Liver (tissue), 9 donors: ENCODE results near the gene ST6GALNAC2. TPM values are rescaled to one million over a fixed set of nuclear protein-coding genes. Genes with fewer than 3 reads are reported as not detected.

Source experiments
- DNase-seq: peaks from one replicate; pipeline ENCODE4 v3.0.0-alpha.2; 2017; ENCODE audit warnings: low spot score
- H3K27ac ChIP-seq, 2 donors: one replicate each; pipeline ENCODE4 v1.7.0; 2013; ENCODE audit warnings: inconsistent platforms in 2 of 2, low read length in 2 of 2, control low read depth in 1 of 2, low read depth in 1 of 2, mild to moderate bottlenecking in 1 of 2
- H3K27me3 ChIP-seq, 4 donors: one replicate each; pipeline versions ENCODE4 v1.6.1 to v1.7.0; 2013; ENCODE audit warnings: low read length in 3 of 4, inconsistent platforms in 1 of 4, mild to moderate bottlenecking in 1 of 4, moderate library complexity in 1 of 4; ENCODE audit not compliant: control insufficient read depth in 4 of 4, insufficient read depth in 4 of 4
- H3K36me3 ChIP-seq, 4 donors: one replicate each; pipeline versions ENCODE4 v1.6.1 to v1.7.0; 2013; ENCODE audit warnings: low read length in 3 of 4, mild to moderate bottlenecking in 3 of 4, low read depth in 1 of 4, moderate library complexity in 1 of 4; ENCODE audit not compliant: control insufficient read depth in 4 of 4, insufficient read depth in 3 of 4
- H3K4me1 ChIP-seq, 4 donors: one replicate each; pipeline versions ENCODE4 v1.6.1 to v1.7.0; 2013; ENCODE audit warnings: low read length in 3 of 4, mild to moderate bottlenecking in 3 of 4, moderate library complexity in 1 of 4; ENCODE audit not compliant: control insufficient read depth in 4 of 4, insufficient read depth in 4 of 4
- H3K4me3 ChIP-seq, 3 donors: one replicate each; pipeline versions ENCODE4 v1.6.1 to v1.7.0; 2013; ENCODE audit warnings: low read length in 3 of 3, control low read depth in 1 of 3, low read depth in 1 of 3, mild to moderate bottlenecking in 1 of 3
- H3K9ac ChIP-seq, 2 donors: one replicate each; pipeline ENCODE4 v1.7.0; 2013; ENCODE audit warnings: low read length in 2 of 2, mild to moderate bottlenecking in 2 of 2, moderate library complexity in 2 of 2, control low read depth in 1 of 2, low read depth in 1 of 2
- H3K9me3 ChIP-seq, 4 donors: one replicate each; pipeline versions ENCODE4 v1.6.1 to v1.7.0; 2013; ENCODE audit warnings: low read length in 3 of 4; ENCODE audit not compliant: control insufficient read depth in 4 of 4
- CTCF ChIP-seq: fragments of 150-350 bp; IDR thresholded peaks from 2 replicates; pipeline ENCODE4 v1.5.1; 2017; ENCODE audit warnings: improper control_type of control experiment, low read depth, low read length; ENCODE audit not compliant: missing input control
- FOXA1 ChIP-seq: IDR thresholded peaks from 2 replicates; pipeline ENCODE4 v1.6.1; 2016; ENCODE audit warnings: antibody characterized with exemption
- GABPA ChIP-seq, 2 donors: IDR thresholded peaks in 1 of 2; conservative IDR thresholded peaks in 1 of 2; 2 replicates each; pipeline ENCODE4 v1.6.1; 2016; ENCODE audit warnings: antibody characterized with exemption in 2 of 2, mild to moderate bottlenecking in 1 of 2, moderate library complexity in 1 of 2
- HNF4A ChIP-seq, 2 donors: conservative IDR thresholded peaks; 2 replicates each; pipeline ENCODE4 v1.6.1; 2016; ENCODE audit warnings: antibody characterized with exemption in 2 of 2, mild to moderate bottlenecking in 2 of 2
- JUND ChIP-seq, 2 donors: IDR thresholded peaks; 2 replicates each; pipeline ENCODE4 v1.6.1; 2016; ENCODE audit warnings: antibody characterized with exemption in 2 of 2
- MAX ChIP-seq: IDR thresholded peaks from 2 replicates; pipeline ENCODE4 v1.6.1; 2016; ENCODE audit warnings: antibody characterized with exemption
- NR2F2 ChIP-seq: IDR thresholded peaks from 2 replicates; pipeline ENCODE4 v1.6.1; 2016; ENCODE audit warnings: antibody characterized with exemption
- RAD21 ChIP-seq, 2 donors: IDR thresholded peaks; 2 replicates each; pipeline ENCODE4 v1.6.1; 2016; ENCODE audit warnings: antibody characterized with exemption in 2 of 2, mild to moderate bottlenecking in 2 of 2
- RXRA ChIP-seq, 2 donors: IDR thresholded peaks; 2 replicates each; pipeline ENCODE4 v1.6.1; 2017 to 2018; ENCODE audit warnings: antibody characterized with exemption in 2 of 2, mild to moderate bottlenecking in 1 of 2
- SP1 ChIP-seq: IDR thresholded peaks from 2 replicates; pipeline ENCODE4 v1.6.1; 2018; ENCODE audit warnings: antibody characterized with exemption, mild to moderate bottlenecking
- TAF1 ChIP-seq: conservative IDR thresholded peaks from 2 replicates; pipeline ENCODE4 v1.6.1; 2016; ENCODE audit warnings: antibody characterized with exemption, mild to moderate bottlenecking
- YY1 ChIP-seq: IDR thresholded peaks from 2 replicates; pipeline ENCODE4 v1.6.1; 2016; ENCODE audit warnings: antibody characterized with exemption, mild to moderate bottlenecking
- ZBTB33 ChIP-seq: IDR thresholded peaks from 2 replicates; pipeline ENCODE4 v1.6.1; 2016; ENCODE audit warnings: antibody characterized with exemption
- WGBS: extraction: QIAGEN DNeasy Blood & Tissue Kit; methylation state at CpG from one replicate; pipeline ENCODE4 v1.1.7; 2013; 5-methylcytosine and 5-hydroxymethylcytosine counted together
- polyA plus RNA-seq, 2 donors: library from polyadenylated mRNA; stranded (reverse) in 1 of 2; unstranded in 1 of 2; fragments of 200-250 nt in 1 of 2; fragments of >200 nt in 1 of 2; fragmentation: Nextera tagmentation in 1 of 2; extraction: Ambion mirVana in 1 of 2; gene quantifications; one replicate each; pipeline versions ENCODE4 v1.2.1 to v1.2.3, GENCODE V29; 2013 to 2015
- total RNA-seq, 2 donors: library from RNA; depleted of rRNA; stranded (reverse); fragments of >200 nt; gene quantifications; one replicate each; pipeline ENCODE4 v1.2.3, GENCODE V29; 2014
- donor health status: healthy.
- donor health status: healthy.
- donor health status: healthy.
- donor health status: healthy.
- donor health status: healthy.

Gene ST6GALNAC2
- total and polyA plus RNA-seq, 4 donors: 0.52 to 2.6 (median 1.1) TPM

- Histone ChIP-seq H3K9me3 (no peaks in the 10 kb centered on the region), H3K4me1 (peaks cover 0 to 12% (median 3%) of the 10 kb centered on the region in 4 donors), H3K36me3 (peaks cover 0 to 10% (median 5%) of the 10 kb centered on the region in 4 donors), H3K9ac (no peak overlapping the region), H3K4me3 (no peak overlapping the region), H3K27me3 (no peaks in the 10 kb centered on the region), H3K27ac (no peak overlapping the region)
- no peak for DNase-seq
- 64% methylated on average over 18 of the region's 18 CpGs for WGBS
- TF ChIP-seq JUND (IDR thresholded peaks at IDR 0.05) (no peak), SP1 (no peak), RAD21 (IDR thresholded peaks at IDR 0.05) (peak in 1 of 2 donors; percentile 25), NR2F2 (peak; percentile 50), RXRA (IDR thresholded peaks at IDR 0.05) (peak in 1 of 2 donors; percentile 27), HNF4A (conservative IDR thresholded peaks at IDR 0.05) (peak in 1 of 2 donors; percentile 16), CTCF (no peak)
These were observed 15.9 kb downstream of the ST6GALNAC2 start for GRCh38 chr17:76569607-76570279.

- H3K27me3 ChIP-seq: no peaks in the 10 kb centered on the region
- 55% methylated on average over 19 of the region's 19 CpGs for WGBS
- H3K27ac ChIP-seq: no peak overlapping the region
- no peaks in the 10 kb centered on the region for H3K9me3 ChIP-seq
- TF ChIP-seq HNF4A (conservative IDR thresholded peaks at IDR 0.05) (no peak), GABPA (IDR thresholded peaks at IDR 0.05 in 1 of 2, conservative IDR thresholded peaks at IDR 0.05 in 1 of 2) (no peak), SP1 (no peak), TAF1 (no peak), JUND (IDR thresholded peaks at IDR 0.05) (no peak), FOXA1 (no peak)
- peaks cover 0 to 12% (median 3%) of the 10 kb centered on the region in 4 donors for H3K4me1 ChIP-seq
- H3K4me3 ChIP-seq: no peak overlapping the region
- no peak overlapping the region for H3K9ac ChIP-seq
- peaks cover 0 to 13% (median 6%) of the 10 kb centered on the region in 4 donors for H3K36me3 ChIP-seq
- no peak for DNase-seq
These were observed 16.8 kb downstream of the ST6GALNAC2 start for GRCh38 chr17:76568811-76569221.

- peaks cover 0 to 12% (median 3%) of the 10 kb centered on the region in 4 donors for H3K4me1 ChIP-seq
- no peaks in the 10 kb centered on the region for H3K9me3 ChIP-seq
- no peak for DNase-seq
- no peak overlapping the region for H3K9ac ChIP-seq
- TF ChIP-seq ZBTB33: no peak
- peak; percentile 60 to 75 for TF ChIP-seq HNF4A (conservative IDR thresholded peaks at IDR 0.05)
- TF ChIP-seq RXRA (IDR thresholded peaks at IDR 0.05): peak; percentile 61 to 69
- TF ChIP-seq YY1: no peak
- TF ChIP-seq FOXA1: peak; percentile 8
- no peak for TF ChIP-seq MAX
- no peak for TF ChIP-seq CTCF
- TF ChIP-seq TAF1: no peak
- no peak overlapping the region for H3K27ac ChIP-seq
- H3K27me3 ChIP-seq: no peaks in the 10 kb centered on the region
- H3K36me3 ChIP-seq: peaks cover 0 to 16% (median 7%) of the 10 kb centered on the region in 4 donors
- H3K4me3 ChIP-seq: no peak overlapping the region
- 45% methylated on average over 14 of the region's 14 CpGs for WGBS
These were observed 17.8 kb downstream of the ST6GALNAC2 start for GRCh38 chr17:76567634-76568432.
